Activated naive CD8-positive, alpha-beta T cell treated with anti-CD3 and anti-CD28 coated beads, Interleukin-2, amount 50 U/mL, for 16 hours (primary cell): ENCODE data around the gene HLF.

ENCODE experiments used
- DNase-seq: peaks from one replicate; pipeline ENCODE4 v3.0.0-alpha.2; 2020; ENCODE audit warnings: low read depth, low spot score

HLF gene

GRCh38 chr17:55290492-55291113, 25.8 kb downstream of the HLF start:
- DNase-seq, result no peak

- DNase-seq, result no peak
Measured at GRCh38 chr17:55291114-55291507, 26.4 kb downstream of the HLF start.

- no peak for DNase-seq
Measured at GRCh38 chr17:55292094-55292493, 27.3 kb downstream of the HLF start.

- no peak for DNase-seq
Measured at GRCh38 chr17:55294042-55294751, 29.4 kb downstream of the HLF start.

GRCh38 chr17:55295411-55296170, 30.8 kb downstream of the HLF start:
- peak; percentile 11 for DNase-seq

- DNase-seq, result no peak
Measured at GRCh38 chr17:55296171-55296695, 31.5 kb downstream of the HLF start.

- no peak for DNase-seq
Measured at GRCh38 chr17:55296699-55297098, 31.9 kb downstream of the HLF start.

- no peak for DNase-seq
Measured at GRCh38 chr17:55298111-55298730, 33.5 kb downstream of the HLF start.

- DNase-seq, result no peak
Measured at GRCh38 chr17:55299162-55299838, 34.5 kb downstream of the HLF start.

- no peak for DNase-seq
Measured at GRCh38 chr17:55299890-55300289, 35.1 kb downstream of the HLF start.

GRCh38 chr17:55300479-55301290, 35.9 kb downstream of the HLF start:
- no peak for DNase-seq

GRCh38 chr17:55301521-55302406, 37.0 kb downstream of the HLF start:
- no peak for DNase-seq

- DNase-seq, result no peak
Measured at GRCh38 chr17:55302407-55302787, 37.6 kb downstream of the HLF start.

GRCh38 chr17:55303008-55303493, 38.3 kb downstream of the HLF start:
- no peak for DNase-seq

GRCh38 chr17:55303701-55304145, 39.0 kb downstream of the HLF start:
- DNase-seq, result no peak

GRCh38 chr17:55304171-55304859, 39.6 kb downstream of the HLF start:
- DNase-seq, result no peak

GRCh38 chr17:55305321-55306087, 40.7 kb downstream of the HLF start:
- no peak for DNase-seq

- DNase-seq, result no peak
Measured at GRCh38 chr17:55307879-55308278, 43.1 kb downstream of the HLF start.
